Prostate gland (tissue), 2 donors: ENCODE measurements around the gene AFF3. TPM values are rescaled to one million over a fixed set of nuclear protein-coding genes. Genes with fewer than 3 reads are reported as not detected.

Experiments
- DNase-seq: peaks from one replicate; pipeline ENCODE4 v3.0.0-alpha.2; 2019; ENCODE audit warnings: low spot score
- H3K27ac ChIP-seq, 2 donors: fragments of 200-600 bp; sonication (generic); 2 replicates each; pipeline ENCODE4 v1.5.1; 2017 to 2019
- H3K27me3 ChIP-seq: fragments of 200-600 bp; sonication (generic); replicated peaks from 2 replicates; pipeline ENCODE4 v1.5.1; 2019; ENCODE audit not compliant: insufficient read depth
- H3K36me3 ChIP-seq, 2 donors: fragments of 200-600 bp; sonication (generic); 1 replicate in 1 of 2; 2 replicates in 1 of 2; pipeline versions ENCODE4 v1.5.1 to v1.8.1; 2017 to 2019
- H3K4me1 ChIP-seq: fragments of 200-600 bp; sonication (generic); replicated peaks from 2 replicates; pipeline ENCODE4 v1.5.1; 2019
- H3K4me3 ChIP-seq, 2 donors: fragments of 200-600 bp; sonication (generic); 2 replicates each; pipeline ENCODE4 v1.5.1; 2017 to 2019
- H3K9me3 ChIP-seq: fragments of 200-600 bp; sonication (generic); 2 replicates; pipeline ENCODE4 v1.5.1; 2017
- CTCF ChIP-seq, 4 experiments: fragments of 200-600 bp in 2 of 4; fragments of 450-650 bp in 2 of 4; sonication (generic) in 2 of 4; IDR thresholded peaks; 1 replicate in 3 of 4; 2 replicates in 1 of 4; pipeline ENCODE4 v1.5.1; 2016 to 2019; ENCODE audit warnings: antibody characterized with exemption in 4 of 4, mild to moderate bottlenecking in 2 of 4, moderate library complexity in 2 of 4
- POLR2A ChIP-seq: fragments of 450-650 bp; IDR thresholded peaks from one replicate; pipeline ENCODE4 v1.6.1; 2016; ENCODE audit warnings: antibody characterized with exemption, mild to moderate bottlenecking
- POLR2AphosphoS5 ChIP-seq: sonication (generic); formaldehyde crosslinking; IDR thresholded peaks from one replicate; pipeline ENCODE4 v1.6.1; 2017; ENCODE audit warnings: antibody characterized with exemption
- WGBS: methylation state at CpG from one replicate; pipeline ENCODE4 v1.1.5; 2018; 5-methylcytosine and 5-hydroxymethylcytosine counted together
- intact Hi-C: fragments of 100-400 bp; cut with DNase I; formaldehyde crosslinking; loops from one replicate; pipeline ENCODE4 v1.14.2; 2022
- total RNA-seq, 2 donors: library from RNA; depleted of rRNA; stranded (reverse); fragments of >200 nt; gene quantifications; one replicate each; pipeline ENCODE4 v1.1.0, GENCODE V29; 2016

AFF3 gene
- total RNA-seq, 2 donors from 2014 or later, result 74.4 to 113 TPM

DNA sequence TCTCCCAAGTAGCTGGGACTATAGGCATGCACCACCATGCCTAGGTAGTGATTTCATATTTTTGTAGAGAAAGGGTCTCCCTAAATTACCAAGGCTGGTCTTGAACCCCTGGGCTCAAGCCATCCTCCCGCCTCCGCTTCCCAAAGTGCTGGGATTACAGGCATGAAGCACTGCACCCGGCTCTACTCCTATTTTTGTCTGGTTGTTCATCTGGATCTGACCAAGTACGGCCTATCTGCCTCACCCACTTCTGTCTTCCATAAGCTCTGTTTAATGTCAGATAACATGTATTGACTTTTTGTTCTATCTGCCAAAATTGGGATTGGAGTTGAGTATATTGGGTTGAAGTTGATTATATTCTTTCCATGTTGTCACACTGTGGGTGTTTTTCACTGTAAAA lies 198.4 kb downstream of the AFF3 start:
- Histone ChIP-seq H3K36me3 (no peaks in the 10 kb centered on the region), H3K27ac (no peak overlapping the region), H3K4me3 (no peak overlapping the region), H3K9me3 (no peaks in the 10 kb centered on the region), H3K27me3 (no peaks in the 10 kb centered on the region), H3K4me1 (no peaks in the 10 kb centered on the region)
- intact Hi-C loops, result no loop called here
- TF ChIP-seq POLR2AphosphoS5 (no peak), POLR2A (no peak), CTCF (IDR thresholded peaks at IDR 0.05) (no peak)
- no peak for DNase-seq
- WGBS, result 97% methylated on average over 4 of the region's 4 CpGs

- Histone ChIP-seq H3K4me1 (no peaks in the 10 kb centered on the region), H3K27me3 (no peaks in the 10 kb centered on the region), H3K9me3 (no peaks in the 10 kb centered on the region), H3K4me3 (no peak overlapping the region), H3K27ac (no peak overlapping the region), H3K36me3 (no peaks in the 10 kb centered on the region)
- DNase-seq, result no peak
- WGBS, result 96% methylated on average over 6 of the region's 6 CpGs
- intact Hi-C loops, result no loop called here
- TF ChIP-seq CTCF (IDR thresholded peaks at IDR 0.05) (no peak), POLR2A (no peak), POLR2AphosphoS5 (no peak)
These were observed 199.6 kb downstream of the AFF3 start for GRCh38 chr2:99942561-99943347.

GRCh38 chr2:99940963-99941362 lies 201.4 kb downstream of the AFF3 start:
- Histone ChIP-seq H3K4me3 (no peak overlapping the region), H3K27me3 (no peaks in the 10 kb centered on the region), H3K27ac (no peak overlapping the region), H3K4me1 (no peaks in the 10 kb centered on the region), H3K36me3 (no peaks in the 10 kb centered on the region), H3K9me3 (no peaks in the 10 kb centered on the region)
- TF ChIP-seq POLR2A, result no peak
- TF ChIP-seq POLR2AphosphoS5, result peak; percentile 19
- TF ChIP-seq CTCF (IDR thresholded peaks at IDR 0.05), result no peak
- no peak for DNase-seq
- intact Hi-C loops, result no loop called here
- WGBS, result 37% methylated on average over 7 of the region's 7 CpGs

DNA sequence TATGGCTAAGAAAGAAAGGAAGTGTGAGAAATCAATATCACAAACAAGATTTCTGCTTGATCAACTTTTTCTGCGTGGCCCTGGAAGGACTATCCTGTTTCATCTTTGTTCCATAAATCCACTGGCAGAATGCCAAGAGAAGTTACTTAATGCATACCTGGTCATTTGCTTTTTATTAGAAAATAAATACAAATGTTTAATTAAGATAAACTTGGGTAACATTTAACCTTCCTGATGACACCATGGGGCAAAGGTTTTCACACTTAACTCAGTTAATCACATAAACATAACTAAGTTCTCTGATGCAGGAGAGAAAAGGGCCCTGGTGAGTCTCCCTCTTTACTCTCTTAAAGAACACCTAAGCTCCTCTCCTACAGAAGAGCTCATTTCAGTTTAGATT lies 203.3 kb downstream of the AFF3 start:
- Histone ChIP-seq H3K4me3 (no peak overlapping the region), H3K27me3 (no peaks in the 10 kb centered on the region), H3K9me3 (no peaks in the 10 kb centered on the region), H3K27ac (no peak overlapping the region), H3K4me1 (no peaks in the 10 kb centered on the region), H3K36me3 (no peaks in the 10 kb centered on the region)
- intact Hi-C loops, result no loop called here
- DNase-seq, result no peak
- TF ChIP-seq POLR2AphosphoS5, result no peak
- no peak for TF ChIP-seq CTCF (IDR thresholded peaks at IDR 0.05)
- TF ChIP-seq POLR2A, result no peak
- WGBS, result 43% methylated on average over 1 of the region's 1 CpG

- Histone ChIP-seq H3K36me3 (no peaks in the 10 kb centered on the region), H3K27me3 (no peaks in the 10 kb centered on the region), H3K27ac (no peak overlapping the region), H3K4me1 (no peaks in the 10 kb centered on the region), H3K4me3 (no peak overlapping the region), H3K9me3 (no peaks in the 10 kb centered on the region)
- DNase-seq, result no peak
- TF ChIP-seq POLR2AphosphoS5, result no peak
- no peak for TF ChIP-seq CTCF (IDR thresholded peaks at IDR 0.05)
- no peak for TF ChIP-seq POLR2A
- intact Hi-C loops, result no loop called here
- 94% methylated on average over 3 of the region's 3 CpGs for WGBS
These were observed 204.1 kb downstream of the AFF3 start for GRCh38 chr2:99938250-99938649.
